ENCODE measurements around the gene LHFPL3.

LHFPL3 gene

GRCh38 chr7:104791080-104791479 is 462.7 kb downstream of the LHFPL3 start:
- Histone ChIP-seq H4K20me1 (ENCODE audit: control insufficient read depth, insufficient read depth, low read depth, low read length) (no peaks in the 10 kb centered on the region), H3K27me3 (ENCODE audit: control insufficient read depth, low read length) (peaks cover 23% of the 10 kb centered on the region), H3K27ac (ENCODE audit: low read depth, low read length) (no peak overlapping the region)

DNA sequence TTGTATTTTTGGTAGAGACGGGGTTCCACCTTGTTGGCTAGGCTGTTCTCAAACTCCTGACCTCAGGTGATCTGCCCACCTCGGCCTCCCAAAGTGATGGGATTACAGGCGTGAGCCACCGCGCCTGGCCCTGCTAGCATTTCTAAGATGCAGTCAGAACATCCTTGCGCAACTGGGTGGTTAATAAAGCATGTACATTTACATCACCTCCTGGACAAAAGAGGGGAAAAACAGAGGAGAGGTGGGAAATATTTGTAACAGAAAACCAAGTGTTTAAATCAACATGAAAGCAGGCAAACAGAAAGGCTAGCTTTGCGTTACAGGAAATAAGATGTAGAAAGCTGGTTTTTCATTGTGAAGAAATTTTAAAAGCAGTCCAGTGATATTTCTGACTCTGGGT is 464.7 kb downstream of the LHFPL3 start:
- Histone ChIP-seq H3K9me2 (replicated peaks; ENCODE audit: control insufficient read depth, low read length) (no peaks in the 10 kb centered on the region), H3K79me2 (ENCODE audit: control insufficient read depth, low read length) (no peaks in the 10 kb centered on the region), H3K4me3 (ENCODE audit: low read length) (no peak overlapping the region), H3K4me2 (ENCODE audit: low read length) (no peak overlapping the region), H3K9me3 (ENCODE audit: control insufficient read depth, insufficient read depth, low read length) (no peaks in the 10 kb centered on the region), H3K27ac (ENCODE audit: low read depth, low read length) (no peak overlapping the region), H3F3A (ENCODE audit: control insufficient read depth, insufficient read depth) (no peaks in the 10 kb centered on the region), H3K36me3 (ENCODE audit: control insufficient read depth, low read length) (no peaks in the 10 kb centered on the region), H3K27me3 (ENCODE audit: control insufficient read depth, low read length) (peaks cover 19% of the 10 kb centered on the region), H3K4me1 (ENCODE audit: control insufficient read depth, low read length) (no peaks in the 10 kb centered on the region), H4K20me1 (ENCODE audit: control insufficient read depth, insufficient read depth, low read depth, low read length) (no peaks in the 10 kb centered on the region)
- TF ChIP-seq CTCF (IDR thresholded peaks at IDR 0.05; ENCODE audit: low read depth, low read length, poor library complexity, severe bottlenecking) (no peak), EZH2phosphoT487 (IDR thresholded peaks at IDR 0.05; ENCODE audit: borderline replicate concordance, low read length) (no peak)

More at GRCh38 chr7:104791080-104791479, 462.7 kb downstream of the LHFPL3 start:
- TF ChIP-seq CTCF (IDR thresholded peaks at IDR 0.05; ENCODE audit: low read depth, low read length, poor library complexity, severe bottlenecking) (no peak), EZH2phosphoT487 (IDR thresholded peaks at IDR 0.05; ENCODE audit: borderline replicate concordance, low read length) (no peak)
- no peaks in the 10 kb centered on the region for H3K9me2 ChIP-seq (replicated peaks; ENCODE audit: control insufficient read depth, low read length)
- H3K79me2 ChIP-seq (ENCODE audit: control insufficient read depth, low read length): no peaks in the 10 kb centered on the region
- no peaks in the 10 kb centered on the region for H3K9me3 ChIP-seq (ENCODE audit: control insufficient read depth, insufficient read depth, low read length)
- no peaks in the 10 kb centered on the region for H3K36me3 ChIP-seq (ENCODE audit: control insufficient read depth, low read length)
- H3F3A ChIP-seq (ENCODE audit: control insufficient read depth, insufficient read depth): no peaks in the 10 kb centered on the region
- H3K4me3 ChIP-seq (ENCODE audit: low read length): no peak overlapping the region
- H3K4me1 ChIP-seq (ENCODE audit: control insufficient read depth, low read length): no peaks in the 10 kb centered on the region
- no peak overlapping the region for H3K4me2 ChIP-seq (ENCODE audit: low read length)

- no peak overlapping the region for H3K27ac ChIP-seq (ENCODE audit: low read depth, low read length)
- no peaks in the 10 kb centered on the region for H4K20me1 ChIP-seq (ENCODE audit: control insufficient read depth, insufficient read depth, low read depth, low read length)
- no peaks in the 10 kb centered on the region for H3K9me3 ChIP-seq (ENCODE audit: control insufficient read depth, insufficient read depth, low read length)
- H3K79me2 ChIP-seq (ENCODE audit: control insufficient read depth, low read length): no peaks in the 10 kb centered on the region
- no peaks in the 10 kb centered on the region for H3K36me3 ChIP-seq (ENCODE audit: control insufficient read depth, low read length)
- no peak overlapping the region for H3K4me3 ChIP-seq (ENCODE audit: low read length)
- H3K4me1 ChIP-seq (ENCODE audit: control insufficient read depth, low read length): no peaks in the 10 kb centered on the region
- no peaks in the 10 kb centered on the region for H3K9me2 ChIP-seq (replicated peaks; ENCODE audit: control insufficient read depth, low read length)
- H3F3A ChIP-seq (ENCODE audit: control insufficient read depth, insufficient read depth): no peaks in the 10 kb centered on the region
- no peak overlapping the region for H3K4me2 ChIP-seq (ENCODE audit: low read length)
- TF ChIP-seq EZH2phosphoT487 (IDR thresholded peaks at IDR 0.05; ENCODE audit: borderline replicate concordance, low read length) (no peak), CTCF (IDR thresholded peaks at IDR 0.05; ENCODE audit: low read depth, low read length, poor library complexity, severe bottlenecking) (no peak)
- H3K27me3 ChIP-seq (ENCODE audit: control insufficient read depth, low read length): peaks cover 10% of the 10 kb centered on the region
Observed at GRCh38 chr7:104794154-104794553, 465.8 kb downstream of the LHFPL3 start.

DNA sequence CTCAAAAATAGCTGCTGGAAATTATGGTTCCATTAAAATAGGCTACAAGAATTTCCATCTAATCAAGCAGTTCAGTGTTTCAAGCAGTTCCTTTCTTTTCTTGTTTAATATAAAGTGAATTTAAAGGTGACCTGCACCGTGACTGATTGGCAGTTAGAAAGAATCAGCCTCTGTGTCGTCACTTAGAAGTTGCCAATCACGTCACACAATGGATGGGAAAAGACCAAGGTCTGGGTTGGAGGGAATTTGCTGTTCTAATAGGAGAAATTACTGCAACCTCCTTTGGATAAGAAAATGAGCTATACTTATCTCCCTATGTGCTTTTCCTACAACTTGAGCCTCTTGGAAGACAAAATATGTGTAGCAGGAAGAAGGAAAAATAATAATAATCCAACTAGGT is 466.2 kb downstream of the LHFPL3 start:
- Histone ChIP-seq H3K79me2 (ENCODE audit: control insufficient read depth, low read length) (no peaks in the 10 kb centered on the region), H3K9me2 (replicated peaks; ENCODE audit: control insufficient read depth, low read length) (no peaks in the 10 kb centered on the region), H3K36me3 (ENCODE audit: control insufficient read depth, low read length) (no peaks in the 10 kb centered on the region), H3K27me3 (ENCODE audit: control insufficient read depth, low read length) (peaks cover 13% of the 10 kb centered on the region), H3K9me3 (ENCODE audit: control insufficient read depth, insufficient read depth, low read length) (no peaks in the 10 kb centered on the region), H3K4me3 (ENCODE audit: low read length) (no peak overlapping the region), H3K27ac (ENCODE audit: low read depth, low read length) (no peak overlapping the region), H3F3A (ENCODE audit: control insufficient read depth, insufficient read depth) (no peaks in the 10 kb centered on the region), H4K20me1 (ENCODE audit: control insufficient read depth, insufficient read depth, low read depth, low read length) (no peaks in the 10 kb centered on the region), H3K4me2 (ENCODE audit: low read length) (no peak overlapping the region), H3K4me1 (ENCODE audit: control insufficient read depth, low read length) (no peaks in the 10 kb centered on the region)
- TF ChIP-seq EZH2phosphoT487 (IDR thresholded peaks at IDR 0.05; ENCODE audit: borderline replicate concordance, low read length) (no peak), CTCF (IDR thresholded peaks at IDR 0.05; ENCODE audit: low read depth, low read length, poor library complexity, severe bottlenecking) (no peak)
